ENCODE measurements around the gene ALPK1. TPM values are rescaled to one million over a fixed set of nuclear protein-coding genes. Genes with fewer than 3 reads are reported as not detected.

Gene ALPK1
- polyA plus RNA-seq, 1 donor from 2014 or later: 0.10 TPM

- H3K36me3 ChIP-seq (ENCODE audit: insufficient read depth, low read length): no peaks in the 10 kb centered on the region
- H3K4me2 ChIP-seq (ENCODE audit: low read length): no peak overlapping the region
- TF ChIP-seq RAD21 (conservative IDR thresholded peaks at IDR 0.05) (no peak), POLR2AphosphoS5 (IDR thresholded peaks at IDR 0.05) (no peak), EZH2 (IDR thresholded peaks at IDR 0.05; ENCODE audit: borderline replicate concordance, insufficient read depth, low read length, poor library complexity, severe bottlenecking) (no peak), EP300 (conservative IDR thresholded peaks at IDR 0.05; ENCODE audit: poor library complexity, severe bottlenecking) (no peak), TAF1 (IDR thresholded peaks at IDR 0.05; ENCODE audit: low read depth) (no peak), MXI1 (conservative IDR thresholded peaks at IDR 0.05; ENCODE audit: poor library complexity, severe bottlenecking) (no peak), SMC3 (conservative IDR thresholded peaks at IDR 0.05; ENCODE audit: poor library complexity) (no peak), REST (IDR thresholded peaks at IDR 0.05; ENCODE audit: borderline replicate concordance) (no peak), CTCF (IDR thresholded peaks at IDR 0.05; ENCODE audit: poor library complexity, severe bottlenecking) (no peak)
- no peak overlapping the region for H3K9ac ChIP-seq (ENCODE audit: low read length)
- H3K79me2 ChIP-seq (replicated peaks; ENCODE audit: insufficient read depth, low read length): no peaks in the 10 kb centered on the region
- H3K4me3 ChIP-seq (ENCODE audit: low read length): no peak overlapping the region
- H3K27me3 ChIP-seq (ENCODE audit: insufficient read depth, low read depth, low read length): no peaks in the 10 kb centered on the region
- H3K27ac ChIP-seq (ENCODE audit: low read length): no peak overlapping the region
- H4K20me1 ChIP-seq (ENCODE audit: insufficient read depth): no peaks in the 10 kb centered on the region
- H3K9me2 ChIP-seq (ENCODE audit: insufficient read depth, low read length): no peaks in the 10 kb centered on the region
- peaks cover 4% of the 10 kb centered on the region for H3K9me3 ChIP-seq (ENCODE audit: low read length)
- no peaks in the 10 kb centered on the region for H3F3A ChIP-seq (ENCODE audit: insufficient read depth, low read length, poor library complexity, severe bottlenecking)
- no peak overlapping the region for H2AFZ ChIP-seq (ENCODE audit: low read depth, low read length)
Observed at GRCh38 chr4:112371361-112371760, 74.2 kb downstream of the ALPK1 start.

- TF ChIP-seq POLR2AphosphoS5 (IDR thresholded peaks at IDR 0.05) (no peak), RAD21 (conservative IDR thresholded peaks at IDR 0.05) (no peak), EZH2 (IDR thresholded peaks at IDR 0.05; ENCODE audit: borderline replicate concordance, insufficient read depth, low read length, poor library complexity, severe bottlenecking) (no peak), MXI1 (conservative IDR thresholded peaks at IDR 0.05; ENCODE audit: poor library complexity, severe bottlenecking) (no peak), SMC3 (conservative IDR thresholded peaks at IDR 0.05; ENCODE audit: poor library complexity) (no peak), REST (IDR thresholded peaks at IDR 0.05; ENCODE audit: borderline replicate concordance) (no peak)
- no peak overlapping the region for H3K4me3 ChIP-seq (ENCODE audit: low read length)
- no peaks in the 10 kb centered on the region for H3K36me3 ChIP-seq (ENCODE audit: insufficient read depth, low read length)
- no peak overlapping the region for H2AFZ ChIP-seq (ENCODE audit: low read depth, low read length)
- no peaks in the 10 kb centered on the region for H3K9me3 ChIP-seq (ENCODE audit: low read length)
- no peaks in the 10 kb centered on the region for H3F3A ChIP-seq (ENCODE audit: insufficient read depth, low read length, poor library complexity, severe bottlenecking)
- H3K4me2 ChIP-seq (ENCODE audit: low read length): no peak overlapping the region
- H3K9ac ChIP-seq (ENCODE audit: low read length): no peak overlapping the region
- no peaks in the 10 kb centered on the region for H3K9me2 ChIP-seq (ENCODE audit: insufficient read depth, low read length)
- no peaks in the 10 kb centered on the region for H3K79me2 ChIP-seq (replicated peaks; ENCODE audit: insufficient read depth, low read length)
- H4K20me1 ChIP-seq (ENCODE audit: insufficient read depth): no peaks in the 10 kb centered on the region
- no peaks in the 10 kb centered on the region for H3K27me3 ChIP-seq (ENCODE audit: insufficient read depth, low read depth, low read length)
- H3K27ac ChIP-seq (ENCODE audit: low read length): no peak overlapping the region
Observed at GRCh38 chr4:112374850-112375249, 77.7 kb downstream of the ALPK1 start.

Data from neural cell (in vitro differentiated cells).